Mammary epithelial cell (primary cell): ENCODE results near the gene IRF6.

Source experiments
- EZH2 ChIP-seq: IDR thresholded peaks from 2 replicates; pipeline ENCODE4 v1.6.1; 2012; ENCODE audit warnings: low read length, inconsistent platforms, borderline replicate concordance
- TF ChIP-seq, protein P1 (sequence below), 2 donors: IDR thresholded peaks in 1 of 2; conservative IDR thresholded peaks in 1 of 2; 2 replicates each; pipeline ENCODE4 v1.5.1; 2011 to 2012; ENCODE audit warnings: inconsistent platforms in 2 of 2, low read length in 2 of 2, mild to moderate bottlenecking in 2 of 2, control low read depth in 1 of 2, low read depth in 1 of 2; ENCODE audit not compliant: insufficient read depth in 1 of 2; ENCODE audit errors: extremely low read depth in 1 of 2

GRCh38 chr1:209805875-209806760 lies at the start of gene IRF6:
- TF ChIP-seq, protein P1, sequence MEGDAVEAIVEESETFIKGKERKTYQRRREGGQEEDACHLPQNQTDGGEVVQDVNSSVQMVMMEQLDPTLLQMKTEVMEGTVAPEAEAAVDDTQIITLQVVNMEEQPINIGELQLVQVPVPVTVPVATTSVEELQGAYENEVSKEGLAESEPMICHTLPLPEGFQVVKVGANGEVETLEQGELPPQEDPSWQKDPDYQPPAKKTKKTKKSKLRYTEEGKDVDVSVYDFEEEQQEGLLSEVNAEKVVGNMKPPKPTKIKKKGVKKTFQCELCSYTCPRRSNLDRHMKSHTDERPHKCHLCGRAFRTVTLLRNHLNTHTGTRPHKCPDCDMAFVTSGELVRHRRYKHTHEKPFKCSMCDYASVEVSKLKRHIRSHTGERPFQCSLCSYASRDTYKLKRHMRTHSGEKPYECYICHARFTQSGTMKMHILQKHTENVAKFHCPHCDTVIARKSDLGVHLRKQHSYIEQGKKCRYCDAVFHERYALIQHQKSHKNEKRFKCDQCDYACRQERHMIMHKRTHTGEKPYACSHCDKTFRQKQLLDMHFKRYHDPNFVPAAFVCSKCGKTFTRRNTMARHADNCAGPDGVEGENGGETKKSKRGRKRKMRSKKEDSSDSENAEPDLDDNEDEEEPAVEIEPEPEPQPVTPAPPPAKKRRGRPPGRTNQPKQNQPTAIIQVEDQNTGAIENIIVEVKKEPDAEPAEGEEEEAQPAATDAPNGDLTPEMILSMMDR (conservative IDR thresholded peaks at IDR 0.05 in 1 of 2, IDR thresholded peaks at IDR 0.05 in 1 of 2; ENCODE audit: extremely low read depth in 1 of 2, insufficient read depth in 1 of 2, low read depth in 1 of 2, low read length in 2 of 2), result no peak
- no peak for TF ChIP-seq EZH2
